GM23338 (cell line): ENCODE data around the gene LGALS3. TPM values are rescaled to one million over a fixed set of nuclear protein-coding genes. Genes with fewer than 3 reads are reported as not detected.

Source experiments
- ATAC-seq: fragments of 200-7000 bp; cut with Tn5 transposase; 3 replicates; pipeline ENCODE4 v1.9.1; 2020
- DNase-seq: peaks from one replicate; pipeline ENCODE4 v3.0.0-alpha.2; 2015; ENCODE audit warnings: low spot score
- H2AFZ ChIP-seq: fragments of 200-600 bp; sonication (generic); 2 replicates; pipeline ENCODE4 v1.8.0; 2016; ENCODE audit warnings: antibody characterized with exemption, mild to moderate bottlenecking, moderate library complexity
- H3F3A ChIP-seq: fragments of 200-600 bp; sonication (generic); replicated peaks from 2 replicates; pipeline ENCODE4 v1.8.0; 2017; ENCODE audit warnings: antibody characterized with exemption, mixed run types, low read depth
- H3K27ac ChIP-seq: fragments of 200-600 bp; sonication (generic); 2 replicates; pipeline ENCODE4 v1.6.1; 2016; ENCODE audit warnings: low read depth
- H3K27me3 ChIP-seq: fragments of 200-600 bp; sonication (generic); 2 replicates; pipeline ENCODE4 v1.8.0; 2016; ENCODE audit warnings: mild to moderate bottlenecking, mixed run types, moderate library complexity; ENCODE audit not compliant: insufficient read depth
- H3K36me3 ChIP-seq: fragments of 200-600 bp; sonication (generic); 2 replicates; pipeline ENCODE4 v1.8.0; 2016; ENCODE audit warnings: mild to moderate bottlenecking; ENCODE audit not compliant: insufficient read depth
- H3K4me1 ChIP-seq: fragments of 200-600 bp; sonication (generic); 2 replicates; pipeline ENCODE4 v1.8.0; 2016; ENCODE audit warnings: mild to moderate bottlenecking, moderate library complexity; ENCODE audit not compliant: insufficient read depth
- H3K4me2 ChIP-seq: fragments of 200-600 bp; sonication (generic); 2 replicates; pipeline ENCODE4 v1.7.1; 2017; ENCODE audit warnings: mixed run types
- H3K4me3 ChIP-seq: fragments of 200-600 bp; sonication (generic); 2 replicates; pipeline ENCODE4 v1.6.1; 2016; ENCODE audit warnings: mixed run types
- H3K79me2 ChIP-seq: fragments of 200-600 bp; sonication (generic); replicated peaks from 2 replicates; pipeline ENCODE4 v1.8.0; 2017; ENCODE audit warnings: mild to moderate bottlenecking; ENCODE audit not compliant: insufficient read depth
- H3K9me2 ChIP-seq: fragments of 200-600 bp; sonication (generic); 2 replicates; pipeline ENCODE4 v1.8.0; 2017; ENCODE audit not compliant: insufficient read depth
- H4K20me1 ChIP-seq: fragments of 200-600 bp; sonication (generic); replicated peaks from 2 replicates; pipeline ENCODE4 v1.8.0; 2017; ENCODE audit warnings: mild to moderate bottlenecking; ENCODE audit not compliant: insufficient read depth
- H3K27ac Mint-ChIP-seq: 2 replicates; pipeline ENCODE4 v1.8.0; 2020; ENCODE audit warnings: inconsistent platforms, mild to moderate bottlenecking, moderate library complexity, mixed read lengths
- H3K27me3 Mint-ChIP-seq: 3 replicates; pipeline ENCODE4 v1.8.0; 2022; ENCODE audit warnings: low read depth, mild to moderate bottlenecking, moderate library complexity, mixed read lengths, inconsistent platforms; ENCODE audit not compliant: insufficient read depth, poor library complexity
- H3K36me3 Mint-ChIP-seq: 3 replicates; pipeline ENCODE4 v1.8.0; 2021; ENCODE audit warnings: low read depth, mild to moderate bottlenecking, inconsistent platforms, moderate library complexity, mixed read lengths
- H3K4me1 Mint-ChIP-seq: 3 replicates; pipeline ENCODE4 v1.8.0; 2020; ENCODE audit warnings: mild to moderate bottlenecking, inconsistent platforms, mixed read lengths
- H3K4me3 Mint-ChIP-seq: 3 replicates; pipeline ENCODE4 v1.8.0; 2021; ENCODE audit warnings: moderate library complexity, mild to moderate bottlenecking, inconsistent platforms, mixed read lengths
- H3K9me3 Mint-ChIP-seq: 3 replicates; pipeline ENCODE4 v1.8.0; 2020; ENCODE audit warnings: moderate library complexity, mild to moderate bottlenecking, inconsistent platforms, mixed read lengths
- CREB1 ChIP-seq: fragments of 250-450 bp; sonication (Bioruptor Pico); IDR thresholded peaks from 2 replicates; pipeline ENCODE4 v1.5.0; 2020; ENCODE audit warnings: low read depth, mild to moderate bottlenecking, moderate library complexity
- CTCF ChIP-seq, 2 experiments: fragments of 200-600 bp in 1 of 2; sonication (generic) in 1 of 2; conservative IDR thresholded peaks; 2 replicates each; pipeline versions ENCODE4 v1.5.1 to v1.6.1; 2016 to 2017; ENCODE audit warnings: antibody characterized with exemption in 2 of 2, low read depth in 2 of 2, mild to moderate bottlenecking in 2 of 2, moderate library complexity in 1 of 2
- EZH2 ChIP-seq: fragments of 200-600 bp; sonication (generic); IDR thresholded peaks from one replicate; pipeline ENCODE4 v1.8.0; 2017; ENCODE audit warnings: antibody characterized with exemption, mild to moderate bottlenecking, low read depth; ENCODE audit not compliant: unreplicated experiment
- JUNB ChIP-seq: IDR thresholded peaks from one replicate; pipeline ENCODE4 v1.6.1; 2016; ENCODE audit warnings: antibody characterized with exemption; ENCODE audit not compliant: unreplicated experiment
- NANOG ChIP-seq: IDR thresholded peaks from 2 replicates; pipeline ENCODE4 v1.6.1; 2016; ENCODE audit warnings: antibody characterized with exemption, borderline replicate concordance
- STAT1 ChIP-seq: IDR thresholded peaks from one replicate; pipeline ENCODE4 v1.6.1; 2016; ENCODE audit warnings: antibody characterized with exemption; ENCODE audit not compliant: unreplicated experiment
- ZNF114 ChIP-seq: fragments of 250-450 bp; sonication (Bioruptor Pico); IDR thresholded peaks from 2 replicates; pipeline ENCODE4 v1.5.0; 2020; ENCODE audit warnings: mild to moderate bottlenecking, moderate library complexity
- ZNF331 ChIP-seq: fragments of 250-450 bp; sonication (Bioruptor Pico); IDR thresholded peaks from 2 replicates; pipeline ENCODE4 v1.5.0; 2020; ENCODE audit warnings: low read depth, mild to moderate bottlenecking, moderate library complexity
- polyA plus RNA-seq: library from polyadenylated mRNA; unstranded; fragments of >200 nt; fragmentation: Nextera tagmentation; extraction: Ambion mirVana; gene quantifications from 2 replicates; pipeline ENCODE4 v1.2.1, GENCODE V29; 2016
- total RNA-seq: library from RNA; depleted of rRNA; stranded (reverse); fragments of >200 nt; shearing (Covaris generic); gene quantifications from 2 replicates; pipeline ENCODE4 v1.2.3, GENCODE V29; 2014
- TF ChIP-seq, protein P1 (sequence below): fragments of 250-450 bp; sonication (Bioruptor Pico); IDR thresholded peaks from 2 replicates; pipeline ENCODE4 v1.5.0; 2020; ENCODE audit warnings: mild to moderate bottlenecking, moderate library complexity
- TF ChIP-seq, protein P2 (sequence below): IDR thresholded peaks from 2 replicates; pipeline ENCODE4 v1.6.1; 2016; ENCODE audit warnings: antibody characterized with exemption
- TF ChIP-seq, protein P3 (sequence below): IDR thresholded peaks from one replicate; pipeline ENCODE4 v1.6.1; 2018; ENCODE audit warnings: antibody characterized with exemption; ENCODE audit not compliant: unreplicated experiment

The LGALS3 gene
- total and polyA plus RNA-seq, 2 experiments from 2014 or later, result 7.2 to 10.9 TPM

GRCh38 chr14:55098561-55098898 is 30.5 kb upstream of the LGALS3 start (continued):
- no peak for TF ChIP-seq CTCF (conservative IDR thresholded peaks at IDR 0.05; ENCODE audit: low read depth in 2 of 2)
- TF ChIP-seq CREB1 (CRISPR knock-in tag), result no peak

DNA sequence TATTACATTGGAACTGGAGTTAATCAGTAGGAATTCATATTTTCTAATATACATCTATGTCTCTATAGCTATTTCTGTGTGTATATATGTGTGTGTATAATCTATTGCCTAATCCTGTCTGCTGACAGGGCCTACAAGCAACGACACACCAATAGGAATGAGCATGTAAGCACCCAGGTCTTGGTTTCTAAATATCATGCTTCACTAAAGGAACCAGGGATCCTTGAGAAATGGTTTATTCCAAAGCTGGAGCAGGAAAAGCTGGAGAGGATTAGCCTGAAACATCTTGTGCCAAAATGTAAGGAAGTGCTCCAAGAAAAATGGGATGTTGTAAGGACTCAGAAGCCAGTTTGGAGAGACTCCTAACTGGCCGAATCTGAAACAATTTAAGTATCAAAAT is 29.3 kb upstream of the LGALS3 start:
- 0 out of 3 replicates have a peak, but pooled peaks cover 3% of the 10 kb centered on the region for H3K36me3 Mint-ChIP-seq
- H3K27me3 Mint-ChIP-seq, result no peaks in the 10 kb centered on the region
- H3K4me3 Mint-ChIP-seq, result no peak overlapping the region
- DNase-seq (no peak), ATAC-seq (no peak)
- H3K4me2 ChIP-seq, result no peak overlapping the region
- peaks cover 20% of the 10 kb centered on the region for H3K4me1 ChIP-seq
- no peak overlapping the region for H3K27ac Mint-ChIP-seq
- peaks cover 31% of the 10 kb centered on the region for H3K4me1 Mint-ChIP-seq
- H3K9me3 Mint-ChIP-seq, result peaks cover 3% of the 10 kb centered on the region; the same call in 1 of the 3 replicates
- H3K27me3 ChIP-seq, result no peaks in the 10 kb centered on the region
- no peaks in the 10 kb centered on the region for H3K9me2 ChIP-seq
- H3K4me3 ChIP-seq, result no peak overlapping the region
- H2AFZ ChIP-seq, result no peak overlapping the region
- no peaks in the 10 kb centered on the region for H4K20me1 ChIP-seq
- no peaks in the 10 kb centered on the region for H3K36me3 ChIP-seq
- no peaks in the 10 kb centered on the region for H3K79me2 ChIP-seq
- H3F3A ChIP-seq, result no peaks in the 10 kb centered on the region
- H3K27ac ChIP-seq, result no peak overlapping the region
- TF ChIP-seq ZNF114 (CRISPR knock-in tag) (no peak), ZNF331 (CRISPR knock-in tag) (no peak), CREB1 (CRISPR knock-in tag) (no peak), STAT1 (no peak), NANOG (no peak), EZH2 (no peak), JUNB (no peak)
- TF ChIP-seq, protein P1, sequence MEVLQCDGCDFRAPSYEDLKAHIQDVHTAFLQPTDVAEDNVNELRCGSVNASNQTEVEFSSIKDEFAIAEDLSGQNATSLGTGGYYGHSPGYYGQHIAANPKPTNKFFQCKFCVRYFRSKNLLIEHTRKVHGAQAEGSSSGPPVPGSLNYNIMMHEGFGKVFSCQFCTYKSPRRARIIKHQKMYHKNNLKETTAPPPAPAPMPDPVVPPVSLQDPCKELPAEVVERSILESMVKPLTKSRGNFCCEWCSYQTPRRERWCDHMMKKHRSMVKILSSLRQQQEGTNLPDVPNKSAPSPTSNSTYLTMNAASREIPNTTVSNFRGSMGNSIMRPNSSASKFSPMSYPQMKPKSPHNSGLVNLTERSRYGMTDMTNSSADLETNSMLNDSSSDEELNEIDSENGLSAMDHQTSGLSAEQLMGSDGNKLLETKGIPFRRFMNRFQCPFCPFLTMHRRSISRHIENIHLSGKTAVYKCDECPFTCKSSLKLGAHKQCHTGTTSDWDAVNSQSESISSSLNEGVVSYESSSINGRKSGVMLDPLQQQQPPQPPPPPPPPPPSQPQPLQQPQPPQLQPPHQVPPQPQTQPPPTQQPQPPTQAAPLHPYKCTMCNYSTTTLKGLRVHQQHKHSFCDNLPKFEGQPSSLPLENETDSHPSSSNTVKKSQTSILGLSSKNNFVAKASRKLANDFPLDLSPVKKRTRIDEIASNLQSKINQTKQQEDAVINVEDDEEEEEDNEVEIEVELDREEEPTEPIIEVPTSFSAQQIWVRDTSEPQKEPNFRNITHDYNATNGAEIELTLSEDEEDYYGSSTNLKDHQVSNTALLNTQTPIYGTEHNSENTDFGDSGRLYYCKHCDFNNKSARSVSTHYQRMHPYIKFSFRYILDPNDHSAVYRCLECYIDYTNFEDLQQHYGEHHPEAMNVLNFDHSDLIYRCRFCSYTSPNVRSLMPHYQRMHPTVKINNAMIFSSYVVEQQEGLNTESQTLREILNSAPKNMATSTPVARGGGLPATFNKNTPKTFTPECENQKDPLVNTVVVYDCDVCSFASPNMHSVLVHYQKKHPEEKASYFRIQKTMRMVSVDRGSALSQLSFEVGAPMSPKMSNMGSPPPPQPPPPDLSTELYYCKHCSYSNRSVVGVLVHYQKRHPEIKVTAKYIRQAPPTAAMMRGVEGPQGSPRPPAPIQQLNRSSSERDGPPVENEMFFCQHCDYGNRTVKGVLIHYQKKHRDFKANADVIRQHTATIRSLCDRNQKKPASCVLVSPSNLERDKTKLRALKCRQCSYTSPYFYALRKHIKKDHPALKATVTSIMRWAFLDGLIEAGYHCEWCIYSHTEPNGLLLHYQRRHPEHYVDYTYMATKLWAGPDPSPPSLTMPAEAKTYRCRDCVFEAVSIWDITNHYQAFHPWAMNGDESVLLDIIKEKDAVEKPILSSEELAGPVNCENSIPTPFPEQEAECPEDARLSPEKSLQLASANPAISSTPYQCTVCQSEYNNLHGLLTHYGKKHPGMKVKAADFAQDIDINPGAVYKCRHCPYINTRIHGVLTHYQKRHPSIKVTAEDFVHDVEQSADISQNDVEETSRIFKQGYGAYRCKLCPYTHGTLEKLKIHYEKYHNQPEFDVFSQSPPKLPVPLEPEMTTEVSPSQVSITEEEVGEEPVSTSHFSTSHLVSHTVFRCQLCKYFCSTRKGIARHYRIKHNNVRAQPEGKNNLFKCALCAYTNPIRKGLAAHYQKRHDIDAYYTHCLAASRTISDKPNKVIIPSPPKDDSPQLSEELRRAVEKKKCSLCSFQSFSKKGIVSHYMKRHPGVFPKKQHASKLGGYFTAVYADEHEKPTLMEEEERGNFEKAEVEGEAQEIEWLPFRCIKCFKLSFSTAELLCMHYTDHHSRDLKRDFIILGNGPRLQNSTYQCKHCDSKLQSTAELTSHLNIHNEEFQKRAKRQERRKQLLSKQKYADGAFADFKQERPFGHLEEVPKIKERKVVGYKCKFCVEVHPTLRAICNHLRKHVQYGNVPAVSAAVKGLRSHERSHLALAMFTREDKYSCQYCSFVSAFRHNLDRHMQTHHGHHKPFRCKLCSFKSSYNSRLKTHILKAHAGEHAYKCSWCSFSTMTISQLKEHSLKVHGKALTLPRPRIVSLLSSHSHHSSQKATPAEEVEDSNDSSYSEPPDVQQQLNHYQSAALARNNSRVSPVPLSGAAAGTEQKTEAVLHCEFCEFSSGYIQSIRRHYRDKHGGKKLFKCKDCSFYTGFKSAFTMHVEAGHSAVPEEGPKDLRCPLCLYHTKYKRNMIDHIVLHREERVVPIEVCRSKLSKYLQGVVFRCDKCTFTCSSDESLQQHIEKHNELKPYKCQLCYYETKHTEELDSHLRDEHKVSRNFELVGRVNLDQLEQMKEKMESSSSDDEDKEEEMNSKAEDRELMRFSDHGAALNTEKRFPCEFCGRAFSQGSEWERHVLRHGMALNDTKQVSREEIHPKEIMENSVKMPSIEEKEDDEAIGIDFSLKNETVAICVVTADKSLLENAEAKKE, result no peak
- TF ChIP-seq, protein P2, sequence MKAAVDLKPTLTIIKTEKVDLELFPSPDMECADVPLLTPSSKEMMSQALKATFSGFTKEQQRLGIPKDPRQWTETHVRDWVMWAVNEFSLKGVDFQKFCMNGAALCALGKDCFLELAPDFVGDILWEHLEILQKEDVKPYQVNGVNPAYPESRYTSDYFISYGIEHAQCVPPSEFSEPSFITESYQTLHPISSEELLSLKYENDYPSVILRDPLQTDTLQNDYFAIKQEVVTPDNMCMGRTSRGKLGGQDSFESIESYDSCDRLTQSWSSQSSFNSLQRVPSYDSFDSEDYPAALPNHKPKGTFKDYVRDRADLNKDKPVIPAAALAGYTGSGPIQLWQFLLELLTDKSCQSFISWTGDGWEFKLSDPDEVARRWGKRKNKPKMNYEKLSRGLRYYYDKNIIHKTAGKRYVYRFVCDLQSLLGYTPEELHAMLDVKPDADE, result no peak
- TF ChIP-seq, protein P3, sequence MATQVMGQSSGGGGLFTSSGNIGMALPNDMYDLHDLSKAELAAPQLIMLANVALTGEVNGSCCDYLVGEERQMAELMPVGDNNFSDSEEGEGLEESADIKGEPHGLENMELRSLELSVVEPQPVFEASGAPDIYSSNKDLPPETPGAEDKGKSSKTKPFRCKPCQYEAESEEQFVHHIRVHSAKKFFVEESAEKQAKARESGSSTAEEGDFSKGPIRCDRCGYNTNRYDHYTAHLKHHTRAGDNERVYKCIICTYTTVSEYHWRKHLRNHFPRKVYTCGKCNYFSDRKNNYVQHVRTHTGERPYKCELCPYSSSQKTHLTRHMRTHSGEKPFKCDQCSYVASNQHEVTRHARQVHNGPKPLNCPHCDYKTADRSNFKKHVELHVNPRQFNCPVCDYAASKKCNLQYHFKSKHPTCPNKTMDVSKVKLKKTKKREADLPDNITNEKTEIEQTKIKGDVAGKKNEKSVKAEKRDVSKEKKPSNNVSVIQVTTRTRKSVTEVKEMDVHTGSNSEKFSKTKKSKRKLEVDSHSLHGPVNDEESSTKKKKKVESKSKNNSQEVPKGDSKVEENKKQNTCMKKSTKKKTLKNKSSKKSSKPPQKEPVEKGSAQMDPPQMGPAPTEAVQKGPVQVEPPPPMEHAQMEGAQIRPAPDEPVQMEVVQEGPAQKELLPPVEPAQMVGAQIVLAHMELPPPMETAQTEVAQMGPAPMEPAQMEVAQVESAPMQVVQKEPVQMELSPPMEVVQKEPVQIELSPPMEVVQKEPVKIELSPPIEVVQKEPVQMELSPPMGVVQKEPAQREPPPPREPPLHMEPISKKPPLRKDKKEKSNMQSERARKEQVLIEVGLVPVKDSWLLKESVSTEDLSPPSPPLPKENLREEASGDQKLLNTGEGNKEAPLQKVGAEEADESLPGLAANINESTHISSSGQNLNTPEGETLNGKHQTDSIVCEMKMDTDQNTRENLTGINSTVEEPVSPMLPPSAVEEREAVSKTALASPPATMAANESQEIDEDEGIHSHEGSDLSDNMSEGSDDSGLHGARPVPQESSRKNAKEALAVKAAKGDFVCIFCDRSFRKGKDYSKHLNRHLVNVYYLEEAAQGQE, result no peak
